Osteocyte (in vitro differentiated cells): Measurements from ENCODE around the gene LUZP2. TPM values are rescaled to one million over a fixed set of nuclear protein-coding genes. Genes with fewer than 3 reads are reported as not detected.

Source experiments
- DNase-seq: peaks from one replicate; pipeline ENCODE4 v3.0.0; 2021; ENCODE audit warnings: mixed read lengths; ENCODE audit not compliant: unreplicated experiment; ENCODE audit errors: extremely low spot score
- H3K27ac Mint-ChIP-seq: one replicate; pipeline ENCODE4 v1.8.0; 2021; ENCODE audit warnings: mild to moderate bottlenecking, mixed read lengths; ENCODE audit not compliant: unreplicated experiment
- H3K27me3 Mint-ChIP-seq: one replicate; pipeline ENCODE4 v1.8.0; 2021; ENCODE audit warnings: mixed read lengths; ENCODE audit not compliant: unreplicated experiment
- H3K36me3 Mint-ChIP-seq: one replicate; pipeline ENCODE4 v1.8.0; 2021; ENCODE audit warnings: mixed read lengths; ENCODE audit not compliant: unreplicated experiment
- H3K4me1 Mint-ChIP-seq: one replicate; pipeline ENCODE4 v1.8.0; 2021; ENCODE audit warnings: mixed read lengths; ENCODE audit not compliant: unreplicated experiment
- H3K4me3 Mint-ChIP-seq: one replicate; pipeline ENCODE4 v1.8.0; 2021; ENCODE audit warnings: mild to moderate bottlenecking, moderate library complexity, mixed read lengths; ENCODE audit not compliant: unreplicated experiment
- H3K9me3 Mint-ChIP-seq: one replicate; pipeline ENCODE4 v1.8.0; 2021; ENCODE audit warnings: mixed read lengths; ENCODE audit not compliant: unreplicated experiment
- total RNA-seq: library from RNA; stranded (reverse); gene quantifications from 2 replicates; pipeline ENCODE4 v1.2.1, GENCODE V29; 2021
- TF ChIP-seq, protein P1 (sequence below): fragments of 200-600 bp; sonication (generic); IDR thresholded peaks from 2 replicates; pipeline ENCODE4 v1.5.0; 2021; ENCODE audit warnings: antibody characterized with exemption, mild to moderate bottlenecking, moderate library complexity

LUZP2 gene
- total RNA-seq, 1 donor from 2014 or later, result 3.5 TPM

DNA sequence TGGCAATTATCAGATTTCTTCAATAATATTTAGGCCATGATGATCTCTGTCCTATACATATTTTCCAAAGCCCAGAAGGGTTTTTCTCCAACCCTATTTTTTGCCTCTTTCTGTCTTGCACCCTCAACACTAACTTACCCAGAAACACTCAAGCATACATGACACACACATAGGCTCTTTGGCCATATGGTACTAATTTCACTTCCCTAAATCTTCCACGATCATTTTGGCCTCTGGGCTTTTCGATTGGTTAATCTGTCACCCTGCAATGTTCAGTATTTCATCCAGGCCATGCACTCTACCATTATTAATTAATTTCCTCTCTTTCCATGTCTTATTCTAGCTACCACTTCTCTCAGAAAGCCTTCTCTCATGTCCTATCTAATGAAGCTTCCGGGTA lies 59.8 kb downstream of the LUZP2 start:
- Mint-ChIP-seq H3K36me3 (no peaks in the 10 kb centered on the region), H3K4me1 (no peaks in the 10 kb centered on the region), H3K4me3 (no peak overlapping the region), H3K27ac (no peak overlapping the region), H3K9me3 (no peaks in the 10 kb centered on the region), H3K27me3 (no peaks in the 10 kb centered on the region)
- DNase-seq, result no peak
- TF ChIP-seq, protein P1, sequence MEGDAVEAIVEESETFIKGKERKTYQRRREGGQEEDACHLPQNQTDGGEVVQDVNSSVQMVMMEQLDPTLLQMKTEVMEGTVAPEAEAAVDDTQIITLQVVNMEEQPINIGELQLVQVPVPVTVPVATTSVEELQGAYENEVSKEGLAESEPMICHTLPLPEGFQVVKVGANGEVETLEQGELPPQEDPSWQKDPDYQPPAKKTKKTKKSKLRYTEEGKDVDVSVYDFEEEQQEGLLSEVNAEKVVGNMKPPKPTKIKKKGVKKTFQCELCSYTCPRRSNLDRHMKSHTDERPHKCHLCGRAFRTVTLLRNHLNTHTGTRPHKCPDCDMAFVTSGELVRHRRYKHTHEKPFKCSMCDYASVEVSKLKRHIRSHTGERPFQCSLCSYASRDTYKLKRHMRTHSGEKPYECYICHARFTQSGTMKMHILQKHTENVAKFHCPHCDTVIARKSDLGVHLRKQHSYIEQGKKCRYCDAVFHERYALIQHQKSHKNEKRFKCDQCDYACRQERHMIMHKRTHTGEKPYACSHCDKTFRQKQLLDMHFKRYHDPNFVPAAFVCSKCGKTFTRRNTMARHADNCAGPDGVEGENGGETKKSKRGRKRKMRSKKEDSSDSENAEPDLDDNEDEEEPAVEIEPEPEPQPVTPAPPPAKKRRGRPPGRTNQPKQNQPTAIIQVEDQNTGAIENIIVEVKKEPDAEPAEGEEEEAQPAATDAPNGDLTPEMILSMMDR, result no peak

DNA sequence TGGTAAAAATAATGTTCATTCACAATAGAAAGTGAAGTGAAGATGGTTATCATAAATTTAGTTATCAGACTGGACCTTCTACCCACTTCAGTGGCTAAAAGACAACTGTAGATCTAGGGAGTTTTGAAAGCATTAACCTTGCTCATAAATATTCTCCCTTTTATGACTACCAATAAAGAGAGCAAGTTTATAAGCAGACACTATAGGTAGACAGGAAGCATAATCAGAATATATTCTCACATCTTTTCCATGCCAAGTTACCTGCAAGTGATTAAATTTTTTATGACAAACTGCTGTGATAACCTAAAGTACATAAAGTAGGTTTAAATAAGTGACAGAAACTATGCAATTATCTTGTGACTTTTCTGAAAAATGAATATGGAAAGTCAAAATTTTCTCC lies 62.5 kb downstream of the LUZP2 start:
- H3K4me3 Mint-ChIP-seq, result no peak overlapping the region
- DNase-seq, result no peak
- H3K9me3 Mint-ChIP-seq, result no peaks in the 10 kb centered on the region
- H3K27me3 Mint-ChIP-seq, result no peaks in the 10 kb centered on the region
- H3K36me3 Mint-ChIP-seq, result no peaks in the 10 kb centered on the region
- TF ChIP-seq, protein P1, result no peak
- no peak overlapping the region for H3K27ac Mint-ChIP-seq
- no peaks in the 10 kb centered on the region for H3K4me1 Mint-ChIP-seq

DNA sequence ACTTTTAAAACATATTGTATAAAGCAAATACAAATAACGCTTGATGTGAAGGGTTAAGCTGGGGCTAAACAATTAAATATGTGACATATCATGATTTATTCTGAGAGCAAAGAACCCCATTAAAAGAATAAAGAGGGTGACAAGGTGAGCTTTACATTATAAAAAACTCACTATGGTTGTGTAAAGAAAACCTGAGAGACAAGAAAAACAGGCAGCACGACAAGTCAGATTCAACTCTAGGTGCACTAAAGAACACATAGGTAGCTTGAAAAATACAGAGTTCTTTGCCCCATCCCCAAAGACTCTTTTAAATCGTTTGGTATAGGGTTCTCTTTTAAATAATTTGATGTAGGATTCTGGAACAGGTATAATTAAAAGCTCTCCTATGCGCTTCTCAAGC lies 63.5 kb downstream of the LUZP2 start:
- no peaks in the 10 kb centered on the region for H3K36me3 Mint-ChIP-seq
- TF ChIP-seq, protein P1, result no peak
- no peaks in the 10 kb centered on the region for H3K4me1 Mint-ChIP-seq
- no peaks in the 10 kb centered on the region for H3K9me3 Mint-ChIP-seq
- H3K27me3 Mint-ChIP-seq, result no peaks in the 10 kb centered on the region
- H3K27ac Mint-ChIP-seq, result no peak overlapping the region
- DNase-seq, result no peak
- no peak overlapping the region for H3K4me3 Mint-ChIP-seq

DNA sequence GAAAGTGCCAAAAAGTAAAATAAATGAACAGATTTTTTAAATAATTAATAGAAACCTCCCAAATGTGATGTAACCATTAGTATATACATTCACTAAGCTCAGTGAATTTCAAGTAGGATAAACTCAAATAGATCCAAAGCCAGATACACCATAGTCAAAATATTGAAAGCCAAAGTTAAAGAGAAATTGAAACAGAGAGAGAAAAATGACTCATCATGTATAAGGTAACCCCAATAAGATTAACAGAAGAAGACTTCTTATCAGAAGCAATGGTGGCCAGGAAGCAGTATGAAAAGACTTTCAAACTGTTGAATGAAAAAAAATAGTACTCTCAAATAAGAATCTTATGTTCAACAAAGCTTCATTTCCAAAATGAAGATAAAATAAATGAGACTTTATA lies 70.5 kb downstream of the LUZP2 start:
- DNase-seq, result no peak
- no peaks in the 10 kb centered on the region for H3K4me1 Mint-ChIP-seq
- no peak overlapping the region for H3K4me3 Mint-ChIP-seq
- no peak overlapping the region for H3K27ac Mint-ChIP-seq
- H3K27me3 Mint-ChIP-seq, result no peaks in the 10 kb centered on the region
- no peaks in the 10 kb centered on the region for H3K9me3 Mint-ChIP-seq
- TF ChIP-seq, protein P1, result no peak
- H3K36me3 Mint-ChIP-seq, result no peaks in the 10 kb centered on the region

DNA sequence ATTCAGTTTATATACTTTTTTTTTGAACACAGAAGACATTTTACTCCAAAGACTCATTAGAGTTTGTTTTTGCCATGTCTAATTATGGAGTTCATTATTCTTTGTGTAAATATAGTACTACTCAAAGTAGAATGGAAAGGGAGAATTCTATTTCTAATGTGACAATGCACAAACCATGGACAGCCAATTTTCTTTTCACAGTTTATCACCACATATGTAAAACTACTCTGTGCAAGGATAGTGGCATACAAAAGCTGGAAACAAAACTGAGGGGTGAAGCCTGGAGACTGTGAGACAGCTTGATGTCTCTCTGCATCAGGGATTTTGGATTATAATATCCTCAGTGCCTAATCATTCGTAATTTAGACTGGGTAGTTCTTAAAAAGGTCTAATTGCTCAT lies 75.5 kb downstream of the LUZP2 start:
- no peaks in the 10 kb centered on the region for H3K36me3 Mint-ChIP-seq
- no peak overlapping the region for H3K27ac Mint-ChIP-seq
- no peak overlapping the region for H3K4me3 Mint-ChIP-seq
- DNase-seq, result no peak
- H3K9me3 Mint-ChIP-seq, result no peaks in the 10 kb centered on the region
- no peaks in the 10 kb centered on the region for H3K27me3 Mint-ChIP-seq
- TF ChIP-seq, protein P1, result no peak
- peaks cover 14% of the 10 kb centered on the region for H3K4me1 Mint-ChIP-seq
